BE2C (cell line): Measurements from ENCODE around the gene ATP8B1.

Experiments
- DNase-seq: peaks from one replicate; pipeline ENCODE4 v3.0.0-alpha.2; 2020
- H3K27me3 ChIP-seq: fragments of 250-450 bp; sonication (Bioruptor Pico); 2 replicates; pipeline ENCODE4 v1.5.1; 2020; ENCODE audit warnings: mild to moderate bottlenecking
- H3K36me3 ChIP-seq: fragments of 250-450 bp; sonication (Bioruptor Pico); 2 replicates; pipeline ENCODE4 v1.5.1; 2020; ENCODE audit warnings: mild to moderate bottlenecking
- H3K4me1 ChIP-seq: fragments of 250-450 bp; sonication (Bioruptor Pico); 2 replicates; pipeline ENCODE4 v1.5.1; 2020
- H3K4me3 ChIP-seq: 2 replicates; pipeline ENCODE4 v1.5.1; 2011; ENCODE audit warnings: low read depth, low read length
- H3K9me3 ChIP-seq: fragments of 250-450 bp; sonication (Bioruptor Pico); 2 replicates; pipeline ENCODE4 v1.5.1; 2020
- TF ChIP-seq, protein P1 (sequence below): IDR thresholded peaks from 2 replicates; pipeline ENCODE4 v1.5.1; 2012; ENCODE audit warnings: mild to moderate bottlenecking, low read depth, low read length

The ATP8B1 gene

GRCh38 chr18:57776767-57777166 lies 26.3 kb downstream of the ATP8B1 start:
- Histone ChIP-seq H3K9me3 (no peaks in the 10 kb centered on the region), H3K4me3 (no peak overlapping the region), H3K27me3 (no peaks in the 10 kb centered on the region), H3K36me3 (no peaks in the 10 kb centered on the region), H3K4me1 (no peaks in the 10 kb centered on the region)
- TF ChIP-seq, protein P1, sequence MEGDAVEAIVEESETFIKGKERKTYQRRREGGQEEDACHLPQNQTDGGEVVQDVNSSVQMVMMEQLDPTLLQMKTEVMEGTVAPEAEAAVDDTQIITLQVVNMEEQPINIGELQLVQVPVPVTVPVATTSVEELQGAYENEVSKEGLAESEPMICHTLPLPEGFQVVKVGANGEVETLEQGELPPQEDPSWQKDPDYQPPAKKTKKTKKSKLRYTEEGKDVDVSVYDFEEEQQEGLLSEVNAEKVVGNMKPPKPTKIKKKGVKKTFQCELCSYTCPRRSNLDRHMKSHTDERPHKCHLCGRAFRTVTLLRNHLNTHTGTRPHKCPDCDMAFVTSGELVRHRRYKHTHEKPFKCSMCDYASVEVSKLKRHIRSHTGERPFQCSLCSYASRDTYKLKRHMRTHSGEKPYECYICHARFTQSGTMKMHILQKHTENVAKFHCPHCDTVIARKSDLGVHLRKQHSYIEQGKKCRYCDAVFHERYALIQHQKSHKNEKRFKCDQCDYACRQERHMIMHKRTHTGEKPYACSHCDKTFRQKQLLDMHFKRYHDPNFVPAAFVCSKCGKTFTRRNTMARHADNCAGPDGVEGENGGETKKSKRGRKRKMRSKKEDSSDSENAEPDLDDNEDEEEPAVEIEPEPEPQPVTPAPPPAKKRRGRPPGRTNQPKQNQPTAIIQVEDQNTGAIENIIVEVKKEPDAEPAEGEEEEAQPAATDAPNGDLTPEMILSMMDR = no peak
- DNase-seq = no peak

- no peak for DNase-seq
- H3K27me3 ChIP-seq = no peaks in the 10 kb centered on the region
- H3K36me3 ChIP-seq = no peaks in the 10 kb centered on the region
- H3K4me1 ChIP-seq = no peaks in the 10 kb centered on the region
- no peaks in the 10 kb centered on the region for H3K9me3 ChIP-seq
- no peak overlapping the region for H3K4me3 ChIP-seq
- TF ChIP-seq, protein P1 = no peak
These were observed 26.8 kb downstream of the ATP8B1 start for GRCh38 chr18:57776354-57776753.

- Histone ChIP-seq H3K4me1 (no peaks in the 10 kb centered on the region), H3K9me3 (no peaks in the 10 kb centered on the region), H3K36me3 (no peaks in the 10 kb centered on the region), H3K27me3 (no peaks in the 10 kb centered on the region), H3K4me3 (no peak overlapping the region)
- no peak for DNase-seq
- TF ChIP-seq, protein P1 = no peak
These were observed 27.2 kb downstream of the ATP8B1 start for GRCh38 chr18:57775937-57776336.

DNA sequence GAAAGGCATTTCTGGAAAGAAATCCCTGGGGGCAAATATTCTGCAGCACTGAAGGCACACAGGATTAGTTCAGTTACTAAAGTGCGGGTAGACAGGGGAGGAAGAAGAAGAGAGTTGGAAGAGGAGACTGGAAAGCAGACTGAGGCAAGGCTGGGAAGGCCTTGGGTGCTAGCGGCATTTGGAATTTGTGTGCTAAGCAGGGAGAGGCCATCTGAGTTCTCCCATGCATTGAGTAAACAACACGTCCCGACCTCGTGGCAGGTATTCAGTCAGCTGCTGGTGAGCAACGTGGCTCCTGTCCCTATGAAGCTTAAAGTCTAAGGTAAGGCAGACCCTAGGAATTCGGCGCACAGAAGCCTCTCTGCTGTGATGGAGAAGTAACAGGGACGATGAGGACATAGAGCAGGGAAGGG lies 30.7 kb downstream of the ATP8B1 start:
- H3K36me3 ChIP-seq = no peaks in the 10 kb centered on the region
- no peak for DNase-seq
- H3K4me3 ChIP-seq = no peak overlapping the region
- H3K4me1 ChIP-seq = no peaks in the 10 kb centered on the region
- TF ChIP-seq, protein P1 = no peak
- H3K9me3 ChIP-seq = no peaks in the 10 kb centered on the region
- H3K27me3 ChIP-seq = no peaks in the 10 kb centered on the region

DNA sequence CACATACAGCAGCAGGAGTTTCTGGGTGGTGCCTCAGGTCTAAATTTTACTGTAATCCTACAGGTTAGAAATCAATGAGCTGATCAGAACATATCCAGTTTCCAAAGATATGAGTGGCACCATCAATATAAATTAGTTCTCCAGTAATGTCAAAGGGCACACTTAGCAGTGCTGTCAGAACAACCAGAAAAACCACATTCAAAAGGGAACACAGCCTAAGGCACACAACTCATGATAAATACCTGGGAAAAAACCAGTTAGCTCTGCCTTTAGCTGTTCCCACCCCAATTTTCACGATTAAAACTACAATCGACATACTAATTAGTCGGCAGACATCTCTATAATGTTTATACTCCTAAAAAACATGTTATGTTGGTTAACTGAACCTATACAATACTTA lies 31.5 kb downstream of the ATP8B1 start:
- Histone ChIP-seq H3K4me1 (no peaks in the 10 kb centered on the region), H3K36me3 (no peaks in the 10 kb centered on the region), H3K27me3 (no peaks in the 10 kb centered on the region), H3K9me3 (no peaks in the 10 kb centered on the region), H3K4me3 (no peak overlapping the region)
- TF ChIP-seq, protein P1 = no peak
- no peak for DNase-seq

- no peaks in the 10 kb centered on the region for H3K4me1 ChIP-seq
These were observed 31.9 kb downstream of the ATP8B1 start for GRCh38 chr18:57771193-57771592.

More at GRCh38 chr18:57771193-57771592, 31.9 kb downstream of the ATP8B1 start:
- no peak for DNase-seq
- Histone ChIP-seq H3K9me3 (no peaks in the 10 kb centered on the region), H3K36me3 (no peaks in the 10 kb centered on the region), H3K4me3 (no peak overlapping the region), H3K27me3 (no peaks in the 10 kb centered on the region)
- TF ChIP-seq, protein P1 = no peak
